HepG2 (cell line): ENCODE measurements around the gene LRRC45. TPM values are rescaled to one million over a fixed set of nuclear protein-coding genes. Genes with fewer than 3 reads are reported as not detected.

Experiments used
- FIP1L1 ChIP-seq: fragments of 200-400 bp; formaldehyde crosslinking; IDR thresholded peaks from 2 replicates; pipeline ENCODE4 v1.6.1; 2018; ENCODE audit warnings: low read depth, mild to moderate bottlenecking, low read length, moderate library complexity, borderline replicate concordance; ENCODE audit not compliant: insufficient read depth
- KDM5A ChIP-seq: fragments of 200-600 bp; sonication (generic); IDR thresholded peaks from 2 replicates; pipeline ENCODE4 v1.7.0; 2018; ENCODE audit warnings: antibody characterized with exemption, mild to moderate bottlenecking, low read length, borderline replicate concordance
- KLF16 ChIP-seq, 2 experiments: sonication (generic) in 1 of 2; formaldehyde crosslinking in 1 of 2; IDR thresholded peaks; 2 replicates each; pipeline versions ENCODE4 v1.6.1 to v1.8.0; 2016 to 2023; ENCODE audit warnings: missing genetic modification reagents in 2 of 2, missing compliant biosample characterization in 1 of 2
- MED13 ChIP-seq: sonication (generic); formaldehyde crosslinking; IDR thresholded peaks from 2 replicates; pipeline ENCODE4 v1.5.0; 2020; ENCODE audit warnings: missing genetic modification reagents
- NBN ChIP-seq: fragments of 450-650 bp; conservative IDR thresholded peaks from 2 replicates; pipeline ENCODE4 v1.6.1; 2017
- NKX3-1 ChIP-seq: sonication (generic); formaldehyde crosslinking; IDR thresholded peaks from 2 replicates; pipeline ENCODE4 v1.5.0; 2020; ENCODE audit warnings: missing genetic modification reagents
- PHF8 ChIP-seq: sonication (generic); formaldehyde crosslinking; IDR thresholded peaks from 2 replicates; pipeline ENCODE4 v1.5.0; 2020; ENCODE audit warnings: missing genetic modification reagents
- SRF ChIP-seq: IDR thresholded peaks from 2 replicates; pipeline ENCODE4 v1.6.1; 2011; ENCODE audit warnings: mild to moderate bottlenecking, low read depth, low read length, moderate library complexity
- TP53 ChIP-seq: sonication (generic); formaldehyde crosslinking; conservative IDR thresholded peaks from 2 replicates; pipeline ENCODE4 v1.4.0; 2020; ENCODE audit warnings: missing genetic modification reagents
- YEATS4 ChIP-seq: sonication (generic); formaldehyde crosslinking; IDR thresholded peaks from 2 replicates; pipeline ENCODE4 v1.4.0; 2020; ENCODE audit warnings: missing genetic modification reagents, borderline replicate concordance
- ZNF607 ChIP-seq: sonication (generic); formaldehyde crosslinking; IDR thresholded peaks from 2 replicates; pipeline ENCODE4 v1.5.1; 2020; ENCODE audit warnings: missing genetic modification reagents, mild to moderate bottlenecking, borderline replicate concordance
- ZNF713 ChIP-seq: sonication (generic); formaldehyde crosslinking; IDR thresholded peaks from 2 replicates; pipeline ENCODE4 v1.4.0; 2020; ENCODE audit warnings: mild to moderate bottlenecking, missing genetic modification reagents
- polyA plus RNA-seq, 8 experiments: library from polyadenylated mRNA; depleted of rRNA in 3 of 8; stranded (reverse) in 7 of 8; unstranded in 1 of 8; fragments of >200 nt; fragmentation: Illumina TruSeq in 4 of 8; extraction: Trizol in 4 of 8; gene quantifications; 2 replicates each; pipeline versions ENCODE4 v1.2.1 to v1.2.3, GENCODE V29; 2011 to 2016; ENCODE audit warnings: low read depth in 4 of 8, missing spikeins in 1 of 8, mixed read lengths in 1 of 8; ENCODE audit not compliant: insufficient read depth in 1 of 8
- total RNA-seq, 5 experiments: library from RNA; depleted of rRNA; stranded (reverse); fragments of >200 nt; fragmentation: Illumina TruSeq; extraction: Trizol; gene quantifications; 2 replicates each; pipeline ENCODE4 v1.2.3, GENCODE V29; 2016; ENCODE audit warnings: low read depth in 1 of 5
- TF ChIP-seq, protein P1 (sequence below): sonication (generic); formaldehyde crosslinking; IDR thresholded peaks from 2 replicates; pipeline ENCODE4 v1.8.1; 2023; ENCODE audit warnings: mild to moderate bottlenecking, inconsistent platforms, moderate library complexity, missing genetic modification reagents, borderline replicate concordance
- TF ChIP-seq, protein P2 (sequence below): sonication (generic); formaldehyde crosslinking; IDR thresholded peaks from 2 replicates; pipeline ENCODE4 v1.8.1; 2023; ENCODE audit warnings: missing genetic modification reagents, inconsistent platforms, borderline replicate concordance
- TF ChIP-seq, protein P3 (sequence below): sonication (generic); formaldehyde crosslinking; IDR thresholded peaks from 2 replicates; pipeline ENCODE4 v1.4.0; 2020; ENCODE audit warnings: missing genetic modification reagents, borderline replicate concordance
- TF ChIP-seq, protein P4 (sequence below), 2 experiments: sonication (generic) in 1 of 2; formaldehyde crosslinking in 1 of 2; IDR thresholded peaks; 2 replicates each; pipeline versions ENCODE4 v1.6.1 to v1.9.0; 2014 to 2022; ENCODE audit warnings: antibody characterized with exemption in 1 of 2, borderline replicate concordance in 1 of 2, inconsistent platforms in 1 of 2, low read depth in 1 of 2, missing genetic modification reagents in 1 of 2

LRRC45 gene
- total and polyA plus RNA-seq, 2 of the 13 experiments (the other 11 are each of a cell fraction or from before 2014, with no cell fraction given), result 11.6 to 48.1 TPM

DNA sequence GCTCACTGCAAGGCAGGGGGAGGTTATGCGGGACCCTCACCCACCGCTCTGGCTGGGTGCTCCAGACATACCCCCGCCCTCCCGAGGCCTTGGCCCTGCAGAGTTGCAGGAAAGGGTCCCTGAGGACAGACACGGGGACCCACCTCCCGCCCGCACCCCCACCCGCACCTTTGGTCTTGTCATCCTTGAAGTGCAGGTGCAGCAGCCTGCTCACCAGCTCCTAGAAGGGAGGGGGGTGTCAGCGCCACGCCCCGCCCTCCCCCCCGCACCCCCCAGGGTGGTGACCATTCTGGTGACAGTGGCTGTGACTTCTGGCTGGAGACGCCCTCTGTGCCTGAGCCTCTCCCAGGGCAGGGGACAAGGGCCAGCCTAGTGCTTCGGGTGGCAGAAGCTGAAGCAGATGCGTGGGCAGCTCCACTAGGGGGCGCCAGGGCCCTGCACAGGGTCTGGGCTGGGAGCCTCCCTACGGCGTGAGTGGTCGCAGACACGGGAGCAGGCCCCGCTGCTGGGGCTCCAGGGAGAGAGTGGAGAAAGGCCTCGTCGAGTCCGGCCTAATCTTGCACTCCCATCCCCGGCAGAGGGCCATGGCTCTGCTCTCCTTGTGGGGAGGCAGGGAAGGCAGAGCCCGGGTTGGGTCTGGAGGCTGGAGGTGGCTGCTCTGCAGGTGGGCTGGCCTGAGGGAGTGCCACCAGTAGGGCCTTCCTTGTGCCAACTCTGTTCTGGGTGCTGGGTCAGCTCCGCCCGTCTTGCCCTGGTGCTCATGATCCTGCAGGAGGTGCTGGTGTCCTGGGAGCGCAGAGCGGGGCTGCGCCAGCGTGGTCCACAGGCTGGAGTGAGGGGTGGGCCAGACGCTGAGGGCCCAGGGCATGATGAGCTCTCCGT, 3.2 kb upstream of the LRRC45 start (continued):
- TF ChIP-seq, protein P1, sequence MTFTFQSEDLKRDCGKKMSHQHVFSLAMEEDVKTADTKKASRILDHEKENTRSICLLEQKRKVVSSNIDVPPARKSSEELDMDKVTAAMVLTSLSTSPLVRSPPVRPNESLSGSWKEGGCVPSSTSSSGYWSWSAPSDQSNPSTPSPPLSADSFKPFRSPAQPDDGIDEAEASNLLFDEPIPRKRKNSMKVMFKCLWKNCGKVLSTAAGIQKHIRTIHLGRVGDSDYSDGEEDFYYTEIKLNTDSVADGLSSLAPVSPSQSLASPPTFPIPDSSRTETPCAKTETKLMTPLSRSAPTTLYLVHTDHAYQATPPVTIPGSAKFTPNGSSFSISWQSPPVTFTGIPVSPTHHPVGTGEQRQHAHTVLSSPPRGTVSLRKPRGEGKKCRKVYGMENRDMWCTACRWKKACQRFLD (CRISPR knock-in tag), result 0 out of 2 replicates have a peak, but pooled peaks have one; percentile 6
- 0 out of 2 replicates have a peak, but pooled peaks have one; percentile 28 for TF ChIP-seq MED13 (CRISPR knock-in tag)
- TF ChIP-seq TP53, result no peak
- no peak for TF ChIP-seq PHF8
- TF ChIP-seq NBN, result no peak
- TF ChIP-seq, protein P2, sequence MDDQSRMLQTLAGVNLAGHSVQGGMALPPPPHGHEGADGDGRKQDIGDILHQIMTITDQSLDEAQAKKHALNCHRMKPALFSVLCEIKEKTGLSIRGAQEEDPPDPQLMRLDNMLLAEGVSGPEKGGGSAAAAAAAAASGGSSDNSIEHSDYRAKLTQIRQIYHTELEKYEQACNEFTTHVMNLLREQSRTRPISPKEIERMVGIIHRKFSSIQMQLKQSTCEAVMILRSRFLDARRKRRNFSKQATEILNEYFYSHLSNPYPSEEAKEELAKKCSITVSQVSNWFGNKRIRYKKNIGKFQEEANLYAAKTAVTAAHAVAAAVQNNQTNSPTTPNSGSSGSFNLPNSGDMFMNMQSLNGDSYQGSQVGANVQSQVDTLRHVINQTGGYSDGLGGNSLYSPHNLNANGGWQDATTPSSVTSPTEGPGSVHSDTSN (CRISPR knock-in tag), result no peak
- peak in 1 of 2 experiments; percentile 35; a peak in 1 of 4 replicates for TF ChIP-seq KLF16 (CRISPR knock-in tag; IDR thresholded peaks at IDR 0.05)
- TF ChIP-seq ZNF713, result no peak
- no peak; the same call in 1 of the 2 replicates for TF ChIP-seq FIP1L1
- TF ChIP-seq, protein P3, sequence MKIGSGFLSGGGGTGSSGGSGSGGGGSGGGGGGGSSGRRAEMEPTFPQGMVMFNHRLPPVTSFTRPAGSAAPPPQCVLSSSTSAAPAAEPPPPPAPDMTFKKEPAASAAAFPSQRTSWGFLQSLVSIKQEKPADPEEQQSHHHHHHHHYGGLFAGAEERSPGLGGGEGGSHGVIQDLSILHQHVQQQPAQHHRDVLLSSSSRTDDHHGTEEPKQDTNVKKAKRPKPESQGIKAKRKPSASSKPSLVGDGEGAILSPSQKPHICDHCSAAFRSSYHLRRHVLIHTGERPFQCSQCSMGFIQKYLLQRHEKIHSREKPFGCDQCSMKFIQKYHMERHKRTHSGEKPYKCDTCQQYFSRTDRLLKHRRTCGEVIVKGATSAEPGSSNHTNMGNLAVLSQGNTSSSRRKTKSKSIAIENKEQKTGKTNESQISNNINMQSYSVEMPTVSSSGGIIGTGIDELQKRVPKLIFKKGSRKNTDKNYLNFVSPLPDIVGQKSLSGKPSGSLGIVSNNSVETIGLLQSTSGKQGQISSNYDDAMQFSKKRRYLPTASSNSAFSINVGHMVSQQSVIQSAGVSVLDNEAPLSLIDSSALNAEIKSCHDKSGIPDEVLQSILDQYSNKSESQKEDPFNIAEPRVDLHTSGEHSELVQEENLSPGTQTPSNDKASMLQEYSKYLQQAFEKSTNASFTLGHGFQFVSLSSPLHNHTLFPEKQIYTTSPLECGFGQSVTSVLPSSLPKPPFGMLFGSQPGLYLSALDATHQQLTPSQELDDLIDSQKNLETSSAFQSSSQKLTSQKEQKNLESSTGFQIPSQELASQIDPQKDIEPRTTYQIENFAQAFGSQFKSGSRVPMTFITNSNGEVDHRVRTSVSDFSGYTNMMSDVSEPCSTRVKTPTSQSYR (CRISPR knock-in tag), result no peak
- TF ChIP-seq YEATS4 (CRISPR knock-in tag), result no peak
- no peak for TF ChIP-seq SRF
- TF ChIP-seq KDM5A, result no peak
- no peak for TF ChIP-seq NKX3-1 (CRISPR knock-in tag)
- no peak for TF ChIP-seq ZNF607
- TF ChIP-seq, protein P4, sequence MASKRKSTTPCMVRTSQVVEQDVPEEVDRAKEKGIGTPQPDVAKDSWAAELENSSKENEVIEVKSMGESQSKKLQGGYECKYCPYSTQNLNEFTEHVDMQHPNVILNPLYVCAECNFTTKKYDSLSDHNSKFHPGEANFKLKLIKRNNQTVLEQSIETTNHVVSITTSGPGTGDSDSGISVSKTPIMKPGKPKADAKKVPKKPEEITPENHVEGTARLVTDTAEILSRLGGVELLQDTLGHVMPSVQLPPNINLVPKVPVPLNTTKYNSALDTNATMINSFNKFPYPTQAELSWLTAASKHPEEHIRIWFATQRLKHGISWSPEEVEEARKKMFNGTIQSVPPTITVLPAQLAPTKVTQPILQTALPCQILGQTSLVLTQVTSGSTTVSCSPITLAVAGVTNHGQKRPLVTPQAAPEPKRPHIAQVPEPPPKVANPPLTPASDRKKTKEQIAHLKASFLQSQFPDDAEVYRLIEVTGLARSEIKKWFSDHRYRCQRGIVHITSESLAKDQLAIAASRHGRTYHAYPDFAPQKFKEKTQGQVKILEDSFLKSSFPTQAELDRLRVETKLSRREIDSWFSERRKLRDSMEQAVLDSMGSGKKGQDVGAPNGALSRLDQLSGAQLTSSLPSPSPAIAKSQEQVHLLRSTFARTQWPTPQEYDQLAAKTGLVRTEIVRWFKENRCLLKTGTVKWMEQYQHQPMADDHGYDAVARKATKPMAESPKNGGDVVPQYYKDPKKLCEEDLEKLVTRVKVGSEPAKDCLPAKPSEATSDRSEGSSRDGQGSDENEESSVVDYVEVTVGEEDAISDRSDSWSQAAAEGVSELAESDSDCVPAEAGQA (IDR thresholded peaks at IDR 0.05; ENCODE audit: low read depth), result 0 out of 2 replicates have a peak, but pooled peaks have one; percentile 43
- TF ChIP-seq, protein P4 (CRISPR knock-in tag; IDR thresholded peaks at IDR 0.05; ENCODE audit: borderline replicate concordance), result no peak
